Measurements from ENCODE around the gene RGS12.

DNA sequence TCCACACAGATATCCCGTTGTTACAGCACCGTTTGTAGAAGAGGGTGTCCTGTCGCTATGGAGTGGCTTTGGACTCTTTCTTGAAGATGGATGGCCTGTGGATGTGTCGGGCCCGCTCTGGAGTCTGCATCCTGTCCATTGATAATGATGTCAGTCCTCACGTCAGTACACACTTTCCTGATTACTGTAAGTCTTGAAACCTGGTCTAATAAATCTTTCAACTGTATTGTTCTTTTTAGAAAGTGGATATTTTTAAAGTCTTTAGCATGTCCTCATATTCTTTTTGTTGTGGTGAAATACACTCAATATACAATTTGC is 29.0 kb upstream of the RGS12 start:
- TF ChIP-seq EZH2 (IDR thresholded peaks at IDR 0.05; ENCODE audit: borderline replicate concordance, low read length), result no peak
- TF ChIP-seq, protein P1, sequence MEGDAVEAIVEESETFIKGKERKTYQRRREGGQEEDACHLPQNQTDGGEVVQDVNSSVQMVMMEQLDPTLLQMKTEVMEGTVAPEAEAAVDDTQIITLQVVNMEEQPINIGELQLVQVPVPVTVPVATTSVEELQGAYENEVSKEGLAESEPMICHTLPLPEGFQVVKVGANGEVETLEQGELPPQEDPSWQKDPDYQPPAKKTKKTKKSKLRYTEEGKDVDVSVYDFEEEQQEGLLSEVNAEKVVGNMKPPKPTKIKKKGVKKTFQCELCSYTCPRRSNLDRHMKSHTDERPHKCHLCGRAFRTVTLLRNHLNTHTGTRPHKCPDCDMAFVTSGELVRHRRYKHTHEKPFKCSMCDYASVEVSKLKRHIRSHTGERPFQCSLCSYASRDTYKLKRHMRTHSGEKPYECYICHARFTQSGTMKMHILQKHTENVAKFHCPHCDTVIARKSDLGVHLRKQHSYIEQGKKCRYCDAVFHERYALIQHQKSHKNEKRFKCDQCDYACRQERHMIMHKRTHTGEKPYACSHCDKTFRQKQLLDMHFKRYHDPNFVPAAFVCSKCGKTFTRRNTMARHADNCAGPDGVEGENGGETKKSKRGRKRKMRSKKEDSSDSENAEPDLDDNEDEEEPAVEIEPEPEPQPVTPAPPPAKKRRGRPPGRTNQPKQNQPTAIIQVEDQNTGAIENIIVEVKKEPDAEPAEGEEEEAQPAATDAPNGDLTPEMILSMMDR (IDR thresholded peaks at IDR 0.05; ENCODE audit: low read length), result no peak

Data from OCI-LY1 (cell line).